Right renal cortex interstitium (tissue), 3 donors: ENCODE results near the gene SMAD4. TPM values are rescaled to one million over a fixed set of nuclear protein-coding genes. Genes with fewer than 3 reads are reported as not detected.
"Not testable (repeated sequence)": the region's sequence is repeated elsewhere in the genome, so short reads cannot be mapped to it uniquely, and the experiment has no call there.

Experiments
- DNase-seq, 3 donors: peaks; one replicate each; pipeline ENCODE4 v3.0.0-alpha.2; 2013; ENCODE audit warnings: low read depth in 3 of 3, low spot score in 2 of 3
- polyA plus RNA-seq, 3 donors: library from polyadenylated mRNA; unstranded; fragments of 120-200 nt; gene quantifications; one replicate each; pipeline ENCODE4 v1.2.1, GENCODE V29; 2013; ENCODE audit not compliant: insufficient read length in 3 of 3

The SMAD4 gene
- polyA plus RNA-seq, 3 donors = 173 to 182 (median 175) TPM

GRCh38 chr18:51107598-51108305, 77.7 kb downstream of the SMAD4 start:
- no peak for DNase-seq

- no peak for DNase-seq
Observed at GRCh38 chr18:51108330-51108729, 78.3 kb downstream of the SMAD4 start.

GRCh38 chr18:51110073-51110797, 80.2 kb downstream of the SMAD4 start:
- DNase-seq = no peak

GRCh38 chr18:51111633-51112355, 81.8 kb downstream of the SMAD4 start:
- DNase-seq = not testable (repeated sequence)

- not testable (repeated sequence) for DNase-seq
Observed at GRCh38 chr18:51116996-51117395, 87.0 kb downstream of the SMAD4 start.

- DNase-seq = not testable (repeated sequence)
Observed at GRCh38 chr18:51119561-51119960, 89.5 kb downstream of the SMAD4 start.

GRCh38 chr18:51119976-51120375, 90.0 kb downstream of the SMAD4 start:
- not testable (repeated sequence) for DNase-seq

- no peak for DNase-seq
Observed at GRCh38 chr18:51120809-51121596, 91.0 kb downstream of the SMAD4 start.

- DNase-seq = no peak
Observed at GRCh38 chr18:51121597-51121857, 91.5 kb downstream of the SMAD4 start.

GRCh38 chr18:51122266-51123045, 92.4 kb downstream of the SMAD4 start:
- DNase-seq = no peak

GRCh38 chr18:51123046-51123395, 93.0 kb downstream of the SMAD4 start:
- DNase-seq = no peak

GRCh38 chr18:51123481-51123880, 93.5 kb downstream of the SMAD4 start:
- DNase-seq = no peak

GRCh38 chr18:51123936-51124486, 94.0 kb downstream of the SMAD4 start:
- DNase-seq = no peak

GRCh38 chr18:51125976-51126375, 96.0 kb downstream of the SMAD4 start:
- DNase-seq = no peak

GRCh38 chr18:51127664-51128063, 97.7 kb downstream of the SMAD4 start:
- DNase-seq = no peak

GRCh38 chr18:51128533-51128932, 98.5 kb downstream of the SMAD4 start:
- DNase-seq = no peak

GRCh38 chr18:51132256-51132935, 102.4 kb downstream of the SMAD4 start:
- DNase-seq = no peak

- no peak for DNase-seq
Observed at GRCh38 chr18:51133580-51134160, 103.7 kb downstream of the SMAD4 start.
